ENCODE results near the gene IL1B. TPM values are rescaled to one million over a fixed set of nuclear protein-coding genes. Genes with fewer than 3 reads are reported as not detected.
"Not testable (repeated sequence)": the region's sequence is repeated elsewhere in the genome, so short reads cannot be mapped to it uniquely, and the experiment has no call there.

Gene IL1B
- total and polyA plus RNA-seq, 2 donors (not counting 1 experiment from before 2014, with no cell fraction given) = 0.20 to 13.1 TPM

DNA sequence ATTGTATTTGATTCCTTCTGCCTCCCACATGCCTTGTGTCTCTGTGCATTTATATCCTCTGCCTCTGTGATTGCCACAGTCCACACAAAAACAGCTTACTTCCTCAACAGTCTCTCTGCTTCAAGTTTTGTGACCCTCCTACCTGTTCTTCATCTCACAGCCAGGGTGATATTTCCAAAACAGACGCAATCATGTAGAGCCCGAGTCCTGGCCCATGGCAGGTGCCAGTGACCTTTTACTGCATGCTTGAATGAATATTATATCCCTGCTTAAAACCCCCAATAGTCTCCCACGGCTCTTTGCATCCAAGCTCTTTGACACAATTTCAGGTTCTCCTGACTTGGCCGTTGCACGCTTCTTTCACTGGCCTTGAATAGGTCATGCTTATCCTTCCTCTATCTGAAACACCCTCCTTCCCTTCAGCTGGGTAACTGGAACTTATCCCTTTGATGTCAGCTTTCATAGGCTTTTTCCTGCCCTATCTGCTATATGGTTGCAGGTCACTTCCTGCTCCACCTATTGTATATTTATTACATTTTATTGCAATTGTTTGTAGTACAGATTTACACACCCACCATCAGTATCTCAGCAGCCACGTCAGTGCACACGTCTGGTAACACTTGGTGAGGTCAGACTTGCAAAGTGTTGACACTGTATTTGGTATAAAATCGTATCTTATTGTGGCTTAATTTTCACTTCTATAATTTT lies 29.7 kb upstream of the IL1B start:
- no peaks in the 10 kb centered on the region for H3K36me3 ChIP-seq (replicated peaks in 1 of 2; ENCODE audit: control extremely low read depth in 1 of 2, control insufficient read depth in 1 of 2, extremely low read depth in 1 of 2, insufficient read depth in 2 of 2, low read length in 1 of 2)
- H2AFZ ChIP-seq (ENCODE audit: insufficient read depth, low read depth, low read length, poor library complexity, severe bottlenecking) = no peak overlapping the region
- peaks cover 0 to 1% (median 0%) of the 10 kb centered on the region in 3 donors for H3K9me3 ChIP-seq (ENCODE audit: control extremely low read depth in 1 of 3, control insufficient read depth in 2 of 3, insufficient read depth in 1 of 3, low read length in 2 of 3)
- Mint-ChIP-seq H3K4me1 (no peaks in the 10 kb centered on the region), H3K27me3 (peaks cover 27% of the 10 kb centered on the region), H3K4me3 (no peak overlapping the region), H3K27ac (no peak overlapping the region), H3K9me3 (ENCODE audit: insufficient read depth) (no peaks in the 10 kb centered on the region)
- intact Hi-C loops (cut with micrococcal nuclease) = no loop called here
- H4K20me1 ChIP-seq (ENCODE audit: control insufficient read depth, insufficient read depth, low read length, poor library complexity, severe bottlenecking) = no peaks in the 10 kb centered on the region
- TF ChIP-seq, protein P1, sequence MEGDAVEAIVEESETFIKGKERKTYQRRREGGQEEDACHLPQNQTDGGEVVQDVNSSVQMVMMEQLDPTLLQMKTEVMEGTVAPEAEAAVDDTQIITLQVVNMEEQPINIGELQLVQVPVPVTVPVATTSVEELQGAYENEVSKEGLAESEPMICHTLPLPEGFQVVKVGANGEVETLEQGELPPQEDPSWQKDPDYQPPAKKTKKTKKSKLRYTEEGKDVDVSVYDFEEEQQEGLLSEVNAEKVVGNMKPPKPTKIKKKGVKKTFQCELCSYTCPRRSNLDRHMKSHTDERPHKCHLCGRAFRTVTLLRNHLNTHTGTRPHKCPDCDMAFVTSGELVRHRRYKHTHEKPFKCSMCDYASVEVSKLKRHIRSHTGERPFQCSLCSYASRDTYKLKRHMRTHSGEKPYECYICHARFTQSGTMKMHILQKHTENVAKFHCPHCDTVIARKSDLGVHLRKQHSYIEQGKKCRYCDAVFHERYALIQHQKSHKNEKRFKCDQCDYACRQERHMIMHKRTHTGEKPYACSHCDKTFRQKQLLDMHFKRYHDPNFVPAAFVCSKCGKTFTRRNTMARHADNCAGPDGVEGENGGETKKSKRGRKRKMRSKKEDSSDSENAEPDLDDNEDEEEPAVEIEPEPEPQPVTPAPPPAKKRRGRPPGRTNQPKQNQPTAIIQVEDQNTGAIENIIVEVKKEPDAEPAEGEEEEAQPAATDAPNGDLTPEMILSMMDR (IDR thresholded peaks at IDR 0.05) = no peak
- no peak for TF ChIP-seq EZH2 (IDR thresholded peaks at IDR 0.05; ENCODE audit: borderline replicate concordance, insufficient read depth, low read depth, low read length, poor library complexity, severe bottlenecking)
- H3K9ac ChIP-seq (ENCODE audit: low read length) = no peak overlapping the region
- WGBS (ENCODE audit: insufficient coverage) = 91% methylated on average over 5 of the region's 8 CpGs
- H3K79me2 ChIP-seq (ENCODE audit: control insufficient read depth, insufficient read depth, low read length) = no peaks in the 10 kb centered on the region
- H3K27me3 ChIP-seq (replicated peaks in 1 of 4; ENCODE audit: control extremely low read depth in 1 of 4, control insufficient read depth in 3 of 4, insufficient read depth in 4 of 4, low read length in 3 of 4) = peaks cover 0 to 4% (median 0%) of the 10 kb centered on the region in 4 experiments
- H3K4me3 ChIP-seq (ENCODE audit: control extremely low read depth in 1 of 5, extremely low read depth in 1 of 5, insufficient read depth in 1 of 5, low read depth in 2 of 5, low read length in 4 of 5) = no peak overlapping the region
- no peaks in the 10 kb centered on the region for H3K4me1 ChIP-seq (ENCODE audit: control insufficient read depth in 2 of 2, insufficient read depth in 2 of 2, low read length in 2 of 2)
- no peak for DNase-seq
- H3K4me2 ChIP-seq (replicated peaks; ENCODE audit: low read depth, low read length, poor library complexity, severe bottlenecking) = no peak overlapping the region
- no peak overlapping the region for H3K27ac ChIP-seq (ENCODE audit: low read length in 2 of 2)
- POLR2A ChIA-PET = no interaction called here
- CTCF ChIA-PET = no interaction called here
- no peak for ATAC-seq (ENCODE audit: low read depth)

DNA sequence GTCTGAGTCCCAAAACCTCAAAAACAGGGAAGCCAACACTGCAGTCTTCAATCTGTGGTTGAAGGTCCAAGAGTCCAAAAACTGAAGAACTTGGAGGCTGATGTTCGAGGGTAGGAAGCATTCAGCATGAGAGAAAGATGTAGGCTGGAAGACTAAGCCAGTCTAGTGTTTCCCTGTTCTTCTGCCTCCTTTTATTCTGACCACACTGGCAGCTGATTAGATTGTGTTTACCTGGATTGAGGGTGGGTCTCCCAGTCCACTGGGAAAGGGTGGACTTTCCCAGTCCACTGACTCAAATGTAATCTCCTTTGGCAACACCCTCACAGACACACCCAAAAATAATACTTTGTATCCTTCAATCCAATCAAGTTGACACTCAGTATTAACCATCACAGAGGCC lies 27.5 kb upstream of the IL1B start:
- no CpG with 5 or more reads among the region's 1 CpG for WGBS (ENCODE audit: insufficient coverage)
- intact Hi-C loops (cut with micrococcal nuclease) = no loop called here
- H4K20me1 ChIP-seq (ENCODE audit: control insufficient read depth, insufficient read depth, low read length, poor library complexity, severe bottlenecking) = no peaks in the 10 kb centered on the region
- no peaks in the 10 kb centered on the region for H3K79me2 ChIP-seq (ENCODE audit: control insufficient read depth, insufficient read depth, low read length)
- no peak overlapping the region for H3K9ac ChIP-seq (ENCODE audit: low read length)
- Mint-ChIP-seq H3K27me3 (peaks cover 15% of the 10 kb centered on the region), H3K9me3 (ENCODE audit: insufficient read depth) (peaks cover 2% of the 10 kb centered on the region), H3K4me1 (no peaks in the 10 kb centered on the region), H3K27ac (no peak overlapping the region), H3K4me3 (no peak overlapping the region)
- H3K4me3 ChIP-seq (ENCODE audit: control extremely low read depth in 1 of 5, extremely low read depth in 1 of 5, insufficient read depth in 1 of 5, low read depth in 2 of 5, low read length in 4 of 5) = no peak overlapping the region
- POLR2A ChIA-PET = interaction anchor here (0.6 kb wide), 1 partner anchor 38 kb away, joined by 4 read pairs; no protein-coding TSS in a partner anchor
- H3K4me2 ChIP-seq (replicated peaks; ENCODE audit: low read depth, low read length, poor library complexity, severe bottlenecking) = no peak overlapping the region
- CTCF ChIA-PET = no interaction called here
- no peak for ATAC-seq (ENCODE audit: low read depth)
- no peak overlapping the region for H2AFZ ChIP-seq (ENCODE audit: insufficient read depth, low read depth, low read length, poor library complexity, severe bottlenecking)
- peaks cover 0 to 2% (median 0%) of the 10 kb centered on the region in 3 donors for H3K9me3 ChIP-seq (ENCODE audit: control extremely low read depth in 1 of 3, control insufficient read depth in 2 of 3, insufficient read depth in 1 of 3, low read length in 2 of 3)
- no peaks in the 10 kb centered on the region for H3K36me3 ChIP-seq (replicated peaks in 1 of 2; ENCODE audit: control extremely low read depth in 1 of 2, control insufficient read depth in 1 of 2, extremely low read depth in 1 of 2, insufficient read depth in 2 of 2, low read length in 1 of 2)
- TF ChIP-seq EZH2 (IDR thresholded peaks at IDR 0.05; ENCODE audit: borderline replicate concordance, insufficient read depth, low read depth, low read length, poor library complexity, severe bottlenecking) = no peak
- TF ChIP-seq, protein P1 (IDR thresholded peaks at IDR 0.05) = no peak
- H3K4me1 ChIP-seq (ENCODE audit: control insufficient read depth in 2 of 2, insufficient read depth in 2 of 2, low read length in 2 of 2) = no peaks in the 10 kb centered on the region
- no peaks in the 10 kb centered on the region for H3K27me3 ChIP-seq (replicated peaks in 1 of 4; ENCODE audit: control extremely low read depth in 1 of 4, control insufficient read depth in 3 of 4, insufficient read depth in 4 of 4, low read length in 3 of 4)
- H3K27ac ChIP-seq (ENCODE audit: low read length in 2 of 2) = no peak overlapping the region
- no peak for DNase-seq

DNA sequence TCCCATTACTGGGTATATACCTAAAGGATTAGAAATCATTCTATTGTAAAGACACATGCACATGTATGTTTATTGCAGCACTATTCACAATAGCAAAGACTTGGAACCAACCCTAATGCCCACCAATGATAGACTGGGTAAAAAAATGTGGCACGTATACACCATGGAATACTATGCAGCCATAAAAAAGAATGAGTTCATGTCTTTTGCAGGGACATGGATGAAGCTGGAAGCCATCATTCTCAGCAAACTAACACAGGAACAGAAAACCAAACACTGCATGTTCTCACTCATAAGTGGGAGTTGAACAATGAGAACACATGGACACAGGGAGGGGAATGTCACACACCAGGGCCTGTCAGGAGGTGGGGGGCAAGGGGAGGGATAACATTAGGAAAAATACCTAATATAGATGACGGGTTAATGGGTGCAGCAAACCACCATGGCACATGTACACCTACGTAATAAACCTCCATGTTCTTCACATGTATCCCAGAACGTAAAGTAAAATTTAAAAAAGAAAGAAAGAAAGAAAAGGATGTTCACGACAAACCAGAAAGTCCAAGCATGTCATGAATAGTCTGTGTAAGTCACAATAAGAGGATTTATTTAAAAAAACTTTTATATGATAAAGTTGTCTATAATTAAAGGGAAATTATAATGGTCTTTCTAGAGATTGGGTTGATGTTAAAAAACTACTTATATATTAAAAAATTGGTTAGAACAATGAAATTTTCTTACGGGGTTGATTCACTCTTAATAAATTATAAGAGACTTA lies 23.0 kb upstream of the IL1B start:
- ATAC-seq (ENCODE audit: low read depth); H3K9ac ChIP-seq (ENCODE audit: low read length); H3K9me3 Mint-ChIP-seq (ENCODE audit: insufficient read depth); POLR2A ChIA-PET; H3K36me3 ChIP-seq (replicated peaks in 1 of 2; ENCODE audit: control extremely low read depth in 1 of 2, control insufficient read depth in 1 of 2, extremely low read depth in 1 of 2, insufficient read depth in 2 of 2, low read length in 1 of 2); H3K4me3 Mint-ChIP-seq; H3K79me2 ChIP-seq (ENCODE audit: control insufficient read depth, insufficient read depth, low read length); intact Hi-C loops (cut with micrococcal nuclease); H3K4me2 ChIP-seq (replicated peaks; ENCODE audit: low read depth, low read length, poor library complexity, severe bottlenecking); H3K4me3 ChIP-seq (ENCODE audit: control extremely low read depth in 1 of 5, extremely low read depth in 1 of 5, insufficient read depth in 1 of 5, low read depth in 2 of 5, low read length in 4 of 5); H3K27ac Mint-ChIP-seq; H3K4me1 ChIP-seq (ENCODE audit: control insufficient read depth in 2 of 2, insufficient read depth in 2 of 2, low read length in 2 of 2); H3K4me1 Mint-ChIP-seq; H4K20me1 ChIP-seq (ENCODE audit: control insufficient read depth, insufficient read depth, low read length, poor library complexity, severe bottlenecking); H3K27ac ChIP-seq (ENCODE audit: low read length in 2 of 2); H3K27me3 Mint-ChIP-seq; CTCF ChIA-PET; H2AFZ ChIP-seq (ENCODE audit: insufficient read depth, low read depth, low read length, poor library complexity, severe bottlenecking); H3K9me3 ChIP-seq (ENCODE audit: control extremely low read depth in 1 of 3, control insufficient read depth in 2 of 3, insufficient read depth in 1 of 3, low read length in 2 of 3); DNase-seq; H3K27me3 ChIP-seq (replicated peaks in 1 of 4; ENCODE audit: control extremely low read depth in 1 of 4, control insufficient read depth in 3 of 4, insufficient read depth in 4 of 4, low read length in 3 of 4): not testable (repeated sequence)
- WGBS (ENCODE audit: insufficient coverage) = no CpG with 5 or more reads among the region's 6 CpGs
